ENCODE results near the gene ZNF331.

The ZNF331 gene

GRCh38 chr19:53520547-53521372 is 17.2 kb upstream of the ZNF331 start:
- DNase-seq (ENCODE audit: low read depth) = peak; percentile 99

DNA sequence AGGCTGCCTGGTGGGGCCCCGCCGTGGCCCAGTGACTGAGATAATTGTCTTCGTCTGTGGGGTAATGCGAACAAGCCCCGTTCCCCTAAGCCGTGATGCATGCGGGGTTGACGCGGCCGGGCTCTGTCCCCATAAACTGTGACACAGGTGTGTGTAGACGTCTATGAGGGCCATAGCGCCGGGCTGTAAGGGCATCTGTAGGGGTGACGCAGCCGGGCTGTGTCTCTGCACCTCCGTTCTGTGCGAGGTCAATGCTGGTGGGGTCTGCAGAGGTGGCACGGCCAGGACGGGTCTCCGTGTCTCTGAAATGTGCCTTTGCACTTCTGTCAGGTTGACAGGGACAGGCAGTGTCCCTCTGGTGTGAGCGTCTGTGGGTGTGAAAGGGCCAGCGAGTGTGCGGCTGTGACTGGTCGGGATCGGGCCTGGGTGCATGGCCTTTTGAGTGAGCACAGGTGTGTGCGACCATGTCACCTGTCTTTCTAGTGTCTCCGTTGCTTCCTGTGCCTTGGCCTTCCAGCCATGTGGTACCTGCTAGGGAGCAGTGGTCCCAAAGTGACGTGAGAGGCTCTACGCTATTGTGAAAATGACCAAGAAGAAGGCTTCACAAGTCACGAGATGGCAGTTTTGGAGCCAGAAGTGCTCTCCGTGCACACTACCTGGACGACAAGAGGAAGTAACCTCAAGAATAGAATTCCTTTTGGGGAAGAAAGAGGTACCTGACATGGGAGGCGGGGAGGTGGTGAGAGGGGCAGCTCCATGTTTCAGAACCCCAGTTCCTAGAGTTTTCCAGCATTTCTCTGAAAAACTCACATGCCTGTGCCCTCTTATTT is 16.4 kb upstream of the ZNF331 start:
- no peak for DNase-seq (ENCODE audit: low read depth)

GRCh38 chr19:53525922-53526321 is 12.0 kb upstream of the ZNF331 start:
- no peak for DNase-seq (ENCODE audit: low read depth)

- no peak for DNase-seq (ENCODE audit: low read depth)
Observed at GRCh38 chr19:53530622-53531021, 7.3 kb upstream of the ZNF331 start.

- DNase-seq (ENCODE audit: low read depth) = no peak
Observed at GRCh38 chr19:53531457-53531856, 6.5 kb upstream of the ZNF331 start.

DNA sequence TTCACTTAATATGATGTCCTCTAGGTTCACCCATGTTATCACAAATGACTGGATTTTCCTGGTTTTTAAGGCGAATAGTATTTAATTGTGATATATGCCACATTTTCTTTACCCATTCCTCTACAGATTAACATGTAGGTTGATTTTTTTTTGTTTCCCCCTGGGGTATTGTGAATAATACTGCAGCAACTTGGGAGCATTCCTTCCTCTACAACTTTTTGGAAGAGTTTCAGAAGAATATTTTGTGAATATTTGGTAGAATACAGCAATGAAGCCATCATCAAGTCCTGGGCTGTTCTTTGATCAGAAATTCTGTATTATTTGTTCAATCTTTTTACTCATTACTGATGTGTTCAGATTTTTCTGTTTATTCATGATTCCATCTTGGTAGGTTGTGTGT is 5.6 kb upstream of the ZNF331 start:
- no peak for DNase-seq (ENCODE audit: low read depth)

- no peak for DNase-seq (ENCODE audit: low read depth)
Observed at GRCh38 chr19:53536225-53536548, 1.8 kb upstream of the ZNF331 start.

DNA sequence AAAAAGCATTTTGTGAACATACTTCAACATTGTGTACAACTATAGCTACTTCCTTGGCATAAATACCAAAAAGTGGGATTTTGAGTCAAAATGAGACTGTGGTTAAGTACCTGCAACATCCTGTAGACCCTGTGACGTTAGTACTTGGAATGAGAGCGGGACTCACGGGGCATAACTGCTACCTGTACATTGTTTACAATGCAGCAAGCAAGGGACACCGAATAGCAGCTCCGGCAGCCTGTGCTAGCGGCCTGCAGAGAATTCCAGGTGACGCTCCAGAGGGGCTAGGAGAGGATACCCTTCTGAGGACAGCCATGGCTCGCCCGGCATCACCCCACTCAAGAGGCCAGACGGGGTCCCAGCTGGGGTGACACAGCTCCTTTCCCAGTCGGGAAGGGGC is 824 bp upstream of the ZNF331 start:
- DNase-seq (ENCODE audit: low read depth) = no peak

DNA sequence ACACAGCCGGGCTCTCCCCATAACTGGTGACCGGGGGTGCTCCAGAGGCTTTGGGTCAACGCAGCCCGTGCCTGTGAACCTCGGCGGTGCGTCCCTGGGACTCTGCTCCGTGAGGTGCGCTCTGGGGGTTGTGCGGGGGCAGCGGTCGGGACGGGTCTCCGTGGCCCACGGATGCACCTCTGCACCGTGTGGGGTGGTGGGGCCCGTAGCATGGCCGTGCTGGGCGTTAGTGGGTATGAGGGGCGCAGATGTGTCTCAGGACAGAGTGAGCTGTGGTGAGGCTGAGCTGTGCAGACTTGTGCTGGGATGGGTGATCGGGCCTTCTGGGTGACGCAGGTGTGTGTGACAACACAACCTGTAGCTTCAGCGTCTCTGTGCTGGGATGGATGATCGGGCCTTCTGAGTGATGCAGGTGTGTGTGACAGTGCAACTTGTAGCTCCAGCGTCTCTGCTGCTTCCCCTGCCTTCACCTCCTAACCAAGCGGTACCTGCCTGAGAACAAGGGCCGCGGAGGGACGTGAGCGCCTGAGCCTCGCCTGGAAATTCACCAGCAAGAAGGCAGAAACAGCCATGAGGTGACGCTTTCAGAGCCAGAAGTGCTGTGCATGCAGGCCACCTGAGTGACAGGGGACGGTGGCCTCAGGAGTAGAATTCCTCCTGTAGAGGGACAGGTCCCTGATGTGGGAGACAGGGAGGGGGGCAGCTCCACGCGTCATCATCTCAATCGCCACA is 599 bp downstream of the ZNF331 start:
- no peak for DNase-seq (ENCODE audit: low read depth)

DNA sequence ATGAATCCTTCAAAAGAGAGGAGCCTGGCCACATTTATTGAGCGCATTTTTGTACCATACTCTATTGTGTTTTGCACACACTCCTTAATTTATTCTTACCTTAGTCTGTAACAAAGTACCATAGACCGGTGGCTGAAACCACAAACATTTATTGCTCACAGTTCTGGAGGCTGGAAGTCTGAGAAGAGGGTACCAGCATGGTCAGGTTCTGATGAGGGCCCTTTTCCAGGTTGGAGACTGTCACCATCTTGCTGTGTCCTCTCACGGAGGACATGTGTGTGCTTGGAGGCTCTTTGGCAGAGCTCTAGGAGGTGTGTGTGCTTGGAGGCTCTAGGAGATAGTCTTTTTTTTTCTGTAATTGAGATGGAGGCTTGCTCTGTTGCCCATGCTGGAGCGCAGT is 2.1 kb downstream of the ZNF331 start:
- DNase-seq (ENCODE audit: low read depth) = no peak

- no peak for DNase-seq (ENCODE audit: low read depth)
Observed at GRCh38 chr19:53541971-53542370, 4.0 kb downstream of the ZNF331 start.

- peak; percentile 86 for DNase-seq (ENCODE audit: low read depth)
Observed at GRCh38 chr19:53545271-53546065, 7.5 kb downstream of the ZNF331 start.

- no peak for DNase-seq (ENCODE audit: low read depth)
Observed at GRCh38 chr19:53546758-53547513, 9.0 kb downstream of the ZNF331 start.

DNA sequence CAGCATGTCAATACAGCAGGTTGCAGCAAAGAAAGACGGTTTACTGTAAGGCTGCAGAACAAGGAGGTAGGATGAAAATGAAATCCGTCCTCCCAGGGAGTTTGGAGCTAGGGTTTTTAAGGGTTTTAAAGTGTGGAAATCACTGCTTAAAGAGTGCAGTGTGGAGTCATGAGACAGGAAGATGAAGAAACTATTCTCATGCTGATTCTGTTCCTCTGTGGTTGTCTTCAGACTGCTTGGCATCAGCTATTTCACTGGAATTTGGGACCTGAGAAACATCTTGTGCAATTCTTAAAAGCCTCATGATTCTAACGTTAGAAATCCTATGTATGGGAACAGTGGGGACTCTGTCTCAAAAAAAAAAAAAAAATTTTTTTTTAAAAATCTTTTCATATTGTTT is 11.4 kb downstream of the ZNF331 start:
- peak; percentile 89 for DNase-seq (ENCODE audit: low read depth)

DNA sequence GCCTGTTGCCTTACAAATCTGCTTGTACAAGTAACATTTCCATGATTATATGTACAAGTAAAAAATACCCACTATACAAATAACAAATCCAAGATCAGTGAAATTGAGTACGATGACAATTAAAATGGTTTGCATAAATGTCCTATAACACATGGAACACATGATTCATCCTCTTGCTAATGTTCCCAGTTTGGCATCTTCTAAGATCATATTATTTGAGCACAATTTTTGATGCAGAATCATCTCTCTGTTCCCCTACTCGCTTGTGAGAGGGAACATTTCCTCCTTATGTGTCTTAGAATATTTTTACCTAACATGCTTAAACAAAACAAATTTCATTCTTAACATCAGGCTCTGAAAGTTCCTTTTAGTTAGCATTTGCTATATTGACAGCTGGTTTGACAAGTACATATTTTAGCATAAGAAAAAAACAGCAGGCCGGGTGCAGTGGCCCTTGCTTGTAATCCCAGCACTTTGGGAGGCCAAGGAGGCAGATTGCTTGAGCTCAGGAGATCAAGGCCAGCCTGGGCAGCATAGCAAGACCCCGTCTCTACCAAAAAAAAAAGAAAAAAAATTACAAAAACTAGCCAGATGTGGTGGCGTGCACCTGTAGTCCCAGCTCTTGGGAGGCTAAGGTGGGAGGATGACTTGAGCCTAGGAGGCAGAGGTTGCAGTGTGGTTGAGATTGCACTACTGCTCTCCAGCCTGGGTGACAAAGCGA is 14.2 kb downstream of the ZNF331 start:
- DNase-seq (ENCODE audit: low read depth) = peak; percentile 64

- no peak for DNase-seq (ENCODE audit: low read depth)
Observed at GRCh38 chr19:53553156-53553555, 15.2 kb downstream of the ZNF331 start.

GRCh38 chr19:53553865-53554791 is 16.2 kb downstream of the ZNF331 start:
- peak; percentile 87 for DNase-seq (ENCODE audit: low read depth)

GRCh38 chr19:53554804-53555203 is 16.9 kb downstream of the ZNF331 start:
- no peak for DNase-seq (ENCODE audit: low read depth)

GRCh38 chr19:53555352-53555751 is 17.4 kb downstream of the ZNF331 start:
- no peak for DNase-seq (ENCODE audit: low read depth)
